ENCODE results near the gene S100A9. TPM values are rescaled to one million over a fixed set of nuclear protein-coding genes. Genes with fewer than 3 reads are reported as not detected.
"Not testable (repeated sequence)": the region's sequence is repeated elsewhere in the genome, so short reads cannot be mapped to it uniquely, and the experiment has no call there.

Gene S100A9
- polyA plus RNA-seq, 4 donors: 7.2 to 34.0 (median 24.9) TPM

DNA sequence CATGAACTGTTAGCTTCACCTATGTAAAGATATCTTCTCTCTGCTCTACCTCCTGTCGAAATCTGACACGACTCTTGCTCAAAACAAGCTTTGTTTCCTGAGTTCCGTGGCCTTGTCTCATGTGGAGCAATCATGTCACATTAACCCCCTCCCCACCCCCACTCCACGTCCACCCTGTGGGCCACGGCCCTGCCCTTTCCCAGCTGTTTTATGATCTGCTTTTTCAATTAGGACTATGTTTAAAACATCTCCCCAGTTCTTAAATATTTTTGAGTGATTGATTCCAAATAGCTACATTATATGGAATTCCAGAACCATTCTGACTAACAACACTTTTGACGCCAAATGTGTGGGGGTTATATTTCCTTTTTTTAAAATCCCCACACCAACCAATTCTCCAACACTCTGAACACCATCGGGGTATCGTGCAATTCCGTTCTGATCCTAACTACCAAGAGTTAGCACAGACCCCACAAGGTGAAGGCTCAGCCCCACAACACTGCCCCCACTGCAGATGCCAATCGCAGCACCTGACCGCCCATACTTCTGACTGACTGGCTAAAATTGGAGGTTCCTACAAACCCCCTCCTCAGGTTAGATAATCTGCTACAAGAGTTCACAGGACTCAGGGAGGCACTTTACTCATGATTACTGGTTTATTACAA lies 45.9 kb downstream of the S100A9 start:
- no peak for DNase-seq (ENCODE audit: low read depth in 4 of 4, low spot score in 3 of 4)

DNA sequence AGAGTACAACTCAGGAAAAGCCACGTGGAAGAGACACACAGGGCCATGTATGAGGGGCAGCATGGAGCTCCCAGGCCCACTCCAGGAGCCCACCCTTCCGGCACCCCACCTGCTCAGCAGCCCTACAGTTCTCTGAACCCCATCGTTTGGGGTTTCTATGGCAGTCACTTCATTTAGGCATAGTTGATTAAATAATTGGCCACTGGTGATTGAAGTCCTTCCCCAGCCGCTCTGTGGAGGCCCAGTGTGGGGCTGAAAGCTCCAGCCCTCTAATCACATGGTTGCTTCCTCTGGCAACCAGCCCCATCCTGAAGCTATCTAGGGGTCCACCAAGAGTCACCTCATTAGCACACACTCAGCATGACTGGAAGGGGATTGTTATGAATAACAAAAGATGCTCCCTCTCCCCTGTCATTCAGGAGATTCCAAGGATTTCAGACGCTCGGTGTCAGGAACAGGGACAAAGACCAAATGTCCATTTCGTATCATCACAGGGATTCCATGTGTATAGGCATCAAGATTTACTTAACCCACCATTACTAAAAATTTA lies 46.5 kb downstream of the S100A9 start:
- no peak for DNase-seq (ENCODE audit: low read depth in 4 of 4, low spot score in 3 of 4)

DNA sequence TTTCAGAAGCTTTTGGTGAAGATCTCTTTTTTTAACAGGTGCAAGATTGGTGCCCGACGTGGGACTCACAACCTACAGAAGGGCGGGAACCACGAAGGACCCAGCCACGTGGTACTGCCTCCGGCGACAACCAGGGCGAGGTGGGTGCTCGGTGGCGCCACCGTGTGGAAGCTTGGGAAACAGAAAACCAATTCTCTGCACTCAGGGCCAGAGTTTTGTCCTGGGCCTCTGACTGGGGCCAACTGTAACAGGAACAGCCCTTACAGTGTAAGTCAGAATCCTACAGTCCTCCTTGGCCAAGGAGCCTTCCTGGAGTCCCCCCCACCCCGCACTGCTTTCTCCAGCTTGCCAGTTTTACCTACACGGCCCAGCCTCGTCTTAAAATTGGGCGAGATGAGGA lies 47.1 kb downstream of the S100A9 start:
- DNase-seq (ENCODE audit: low read depth in 4 of 4, low spot score in 3 of 4): no peak

DNA sequence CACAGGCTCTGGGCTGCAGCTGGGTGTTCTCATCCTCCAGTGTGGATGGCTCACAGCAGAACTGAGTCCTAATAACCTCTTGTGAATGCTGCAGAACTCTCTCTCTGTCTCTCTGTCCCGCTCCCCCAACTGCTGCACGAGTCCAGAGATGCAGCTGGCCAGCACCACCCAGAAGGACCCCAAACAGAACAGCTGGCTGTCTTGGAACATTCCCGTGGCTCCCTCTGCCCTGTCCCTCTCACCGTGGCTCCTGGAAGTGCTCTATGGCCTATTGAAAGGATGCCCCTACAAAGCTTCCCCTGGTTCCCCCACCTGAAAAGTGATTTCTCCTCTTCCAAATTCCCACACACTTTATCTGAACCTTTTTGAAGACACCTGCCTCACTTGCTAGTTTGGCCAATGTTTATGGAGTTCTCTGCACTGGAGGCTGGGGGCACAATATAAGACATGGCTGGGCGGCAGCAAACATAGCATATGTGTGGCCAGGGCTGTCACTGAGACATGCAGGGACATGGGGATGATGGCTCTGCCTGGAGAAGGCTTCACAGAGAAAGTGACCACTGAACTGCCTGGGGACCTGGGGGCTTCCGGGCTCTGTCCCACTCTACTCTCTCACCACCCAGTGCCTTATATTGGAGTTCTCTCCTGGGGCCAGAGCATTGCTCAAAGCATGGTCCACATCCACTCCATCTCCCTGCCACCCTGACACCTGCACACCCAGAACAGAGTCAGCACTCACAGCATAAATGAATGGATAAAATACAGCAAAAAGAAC lies 48.4 kb downstream of the S100A9 start:
- DNase-seq (ENCODE audit: low read depth in 4 of 4, low spot score in 3 of 4): not testable (repeated sequence)

DNA sequence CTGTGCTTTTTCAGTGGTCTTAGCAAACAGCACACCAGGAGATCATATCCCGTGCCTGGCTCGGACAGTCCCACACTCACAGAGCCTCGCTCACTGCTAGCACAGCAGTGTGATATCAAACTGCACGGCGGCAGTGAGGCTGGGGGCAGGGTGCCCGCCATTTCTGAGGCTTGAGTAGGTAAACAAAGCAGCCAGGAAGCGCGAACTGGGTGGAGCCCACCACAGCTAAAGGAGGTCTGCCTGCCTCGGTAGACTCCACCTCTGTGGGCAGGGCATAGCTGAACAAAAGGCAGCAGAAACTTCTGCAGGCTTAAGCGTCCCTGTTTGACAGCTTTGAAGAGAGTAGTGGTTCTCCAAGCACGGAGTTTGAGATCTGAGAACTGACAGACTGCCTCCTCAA lies 49.6 kb downstream of the S100A9 start:
- not testable (repeated sequence) for DNase-seq (ENCODE audit: low read depth in 4 of 4, low spot score in 3 of 4)

Other genes starting within 250 kb of the S100A9 start
- 10 to 100 TPM in 1 of 4 donors, under 1 TPM in 1, not detected in 2; 0.42 to 11.8 TPM for gene SPRR2F, start 244.3 kb upstream of the S100A9 start, polyA plus RNA-seq (ENCODE audit: insufficient read length in 4 of 4)
- gene SPRR2G, start 207.0 kb upstream of the S100A9 start, polyA plus RNA-seq (ENCODE audit: insufficient read length in 4 of 4): not detected
- gene LELP1, start 154.4 kb upstream of the S100A9 start, polyA plus RNA-seq (ENCODE audit: insufficient read length in 4 of 4): not detected
- gene PRR9, start 140.3 kb upstream of the S100A9 start, polyA plus RNA-seq (ENCODE audit: insufficient read length in 4 of 4): not detected
- not detected for gene LORICRIN, start 98.2 kb upstream of the S100A9 start, polyA plus RNA-seq (ENCODE audit: insufficient read length in 4 of 4)
- gene PGLYRP3, start 44.9 kb upstream of the S100A9 start, polyA plus RNA-seq (ENCODE audit: insufficient read length in 4 of 4): not detected
- not detected for gene PGLYRP4, start 9.0 kb upstream of the S100A9 start, polyA plus RNA-seq (ENCODE audit: insufficient read length in 4 of 4)
- gene S100A12, start 17.8 kb downstream of the S100A9 start, polyA plus RNA-seq (ENCODE audit: insufficient read length in 4 of 4): 1 to 10 TPM in 3 of 4 donors, not detected in 1; 1.4 to 3.0 (median 1.7) TPM
- 10 to 100 TPM in 3 of 4 donors, 1 to 10 TPM in 1; 5.5 to 22.6 (median 16.0) TPM for gene S100A8, start 33.2 kb downstream of the S100A9 start, polyA plus RNA-seq (ENCODE audit: insufficient read length in 4 of 4)
- gene S100A7A, start 58.7 kb downstream of the S100A9 start, polyA plus RNA-seq (ENCODE audit: insufficient read length in 4 of 4): not detected
- under 1 TPM in 1 of 4 donors, not detected in 3; 0.47 TPM for gene S100A7, start 102.8 kb downstream of the S100A9 start, polyA plus RNA-seq (ENCODE audit: insufficient read length in 4 of 4)
- gene S100A6, start 178.1 kb downstream of the S100A9 start, polyA plus RNA-seq (ENCODE audit: insufficient read length in 4 of 4): 100 to 1,000 TPM; 185 to 449 (median 318) TPM
- gene S100A5, start 183.1 kb downstream of the S100A9 start, polyA plus RNA-seq (ENCODE audit: insufficient read length in 4 of 4): 1 to 10 TPM in 1 of 4 donors, under 1 TPM in 3; 0.49 to 1.0 (median 0.82) TPM
- 100 to 1,000 TPM in 1 of 4 donors, 10 to 100 TPM in 3; 36.5 to 106 (median 59.5) TPM for gene S100A4, start 188.0 kb downstream of the S100A9 start, polyA plus RNA-seq (ENCODE audit: insufficient read length in 4 of 4)
- gene S100A3, start 191.4 kb downstream of the S100A9 start, polyA plus RNA-seq (ENCODE audit: insufficient read length in 4 of 4): under 1 TPM; 0.18 to 0.39 (median 0.22) TPM
- 10 to 100 TPM in 1 of 4 donors, 1 to 10 TPM in 3; 1.4 to 11.8 (median 7.7) TPM for gene S100A2, start 208.0 kb downstream of the S100A9 start, polyA plus RNA-seq (ENCODE audit: insufficient read length in 4 of 4)